ES-I3 (cell line): Measurements from ENCODE around the gene FSTL4.

Source experiments
- H3K36me3 ChIP-seq: 2 replicates; pipeline ENCODE4 v1.6.1; 2013; ENCODE audit warnings: mild to moderate bottlenecking, low read length, control low read depth, moderate library complexity; ENCODE audit not compliant: insufficient read depth
- H3K4me1 ChIP-seq: 2 replicates; pipeline ENCODE4 v1.6.1; 2013; ENCODE audit warnings: mild to moderate bottlenecking, control low read depth, low read length; ENCODE audit not compliant: insufficient read depth
- H3K9ac ChIP-seq: 2 replicates; pipeline ENCODE4 v1.6.1; 2013; ENCODE audit warnings: low read depth, mild to moderate bottlenecking, low read length, moderate library complexity
- H3K9me3 ChIP-seq: 2 replicates; pipeline ENCODE4 v1.6.1; 2013; ENCODE audit warnings: mild to moderate bottlenecking, low read length, moderate library complexity; ENCODE audit not compliant: control insufficient read depth, insufficient read depth

The FSTL4 gene

DNA sequence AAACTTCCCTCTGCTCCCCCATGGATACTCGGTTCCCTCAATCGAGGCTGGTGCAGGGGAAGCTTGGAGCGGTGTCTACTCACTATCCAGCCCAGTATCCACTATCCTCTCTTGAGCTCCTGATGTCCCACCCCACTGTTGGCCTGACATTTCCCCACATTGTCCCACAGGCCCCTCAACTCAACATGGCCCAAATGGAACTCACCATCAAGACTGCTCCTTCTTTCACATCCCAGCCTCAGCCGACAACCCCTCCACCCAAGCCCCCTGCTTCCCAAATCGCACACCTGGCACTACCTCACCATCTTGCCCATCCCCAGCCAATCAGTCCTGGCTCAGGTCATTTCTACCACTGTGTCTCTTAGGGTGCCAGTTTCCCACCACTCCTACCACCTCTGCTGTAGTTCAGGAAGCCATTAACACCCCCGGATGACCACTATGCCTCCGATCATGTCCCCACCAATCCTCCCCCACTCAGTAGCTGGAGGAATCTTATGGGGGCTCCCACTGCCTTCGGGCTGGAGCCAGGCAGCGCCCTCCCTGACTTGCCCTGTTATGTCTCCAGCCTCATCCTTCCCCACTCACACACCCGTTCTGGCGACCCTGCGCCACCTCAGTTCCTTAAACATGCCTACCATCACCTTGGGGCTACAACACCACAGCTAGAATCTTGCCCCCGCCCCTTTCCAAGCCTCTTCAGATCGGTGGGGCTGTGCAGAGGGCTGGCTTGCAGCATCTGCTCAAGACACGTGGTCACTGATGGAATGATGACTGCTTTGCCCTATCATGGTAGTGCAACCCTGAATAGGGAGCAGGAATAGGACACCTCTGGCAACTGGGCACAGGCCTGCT lies 273.6 kb downstream of the FSTL4 start:
- no peaks in the 10 kb centered on the region for H3K36me3 ChIP-seq
- H3K9ac ChIP-seq: no peak overlapping the region
- H3K9me3 ChIP-seq: no peaks in the 10 kb centered on the region
- peaks cover 12% of the 10 kb centered on the region; the same call in 1 of the 2 replicates for H3K4me1 ChIP-seq

DNA sequence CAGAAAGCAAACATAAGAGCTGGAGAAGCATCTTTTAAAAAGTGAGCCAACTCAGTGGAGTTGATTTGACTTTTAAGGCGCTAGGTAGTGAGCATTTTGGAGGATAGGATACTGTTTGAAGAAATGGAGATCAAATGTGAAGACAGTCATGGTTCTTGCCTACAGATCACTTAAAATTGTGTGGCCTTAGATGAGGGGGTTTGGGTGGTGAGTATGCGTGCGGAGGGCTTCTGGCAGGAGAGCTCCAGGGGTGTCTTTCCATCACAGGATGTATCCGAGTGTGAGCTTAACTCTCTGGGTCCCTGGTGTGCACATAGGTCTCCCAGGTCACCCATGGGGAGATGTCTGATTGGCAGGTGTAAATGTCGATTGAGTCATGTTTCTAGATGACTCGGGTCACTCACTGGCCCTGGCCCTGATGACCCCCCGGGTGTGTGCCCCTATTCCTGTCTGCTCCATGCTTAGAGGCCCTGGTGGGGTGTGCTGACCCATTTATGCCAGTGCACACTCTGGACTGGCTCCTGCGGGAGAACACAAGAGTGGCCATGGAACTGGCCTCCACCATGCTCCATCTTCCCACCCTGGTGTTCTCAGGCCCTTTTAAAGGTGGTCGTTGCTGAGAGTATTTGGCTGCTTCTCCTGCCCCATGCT lies 274.4 kb downstream of the FSTL4 start:
- H3K9ac ChIP-seq: no peak overlapping the region

DNA sequence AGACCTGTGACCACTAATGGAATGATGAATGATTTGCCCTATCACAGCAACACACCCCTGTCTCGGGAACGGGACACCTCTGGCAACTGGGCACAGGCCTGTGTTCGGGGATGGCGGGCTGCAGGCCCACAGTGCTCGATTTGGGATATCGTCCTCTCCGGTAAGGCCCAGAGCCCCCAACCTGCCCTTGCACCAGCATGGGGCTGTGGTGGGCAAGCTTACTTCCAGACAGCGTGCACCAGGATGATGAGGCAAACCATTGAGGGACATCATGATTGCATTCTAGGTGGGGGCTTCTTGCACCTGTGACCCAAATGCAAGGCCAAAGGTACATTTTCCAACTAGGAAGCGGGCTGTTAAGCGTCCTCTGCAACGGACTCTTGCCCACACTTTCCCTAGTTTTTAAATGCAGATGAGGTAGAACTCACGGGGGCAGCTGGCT lies 275.4 kb downstream of the FSTL4 start:
- Histone ChIP-seq H3K9me3 (no peaks in the 10 kb centered on the region), H3K4me1 (peaks cover 14% of the 10 kb centered on the region; the same call in 1 of the 2 replicates), H3K36me3 (no peaks in the 10 kb centered on the region), H3K9ac (no peak overlapping the region)

More for the DNA sequence above, 274.4 kb downstream of the FSTL4 start:
- no peaks in the 10 kb centered on the region for H3K9me3 ChIP-seq
- peaks cover 5% of the 10 kb centered on the region; the same call in 1 of the 2 replicates for H3K4me1 ChIP-seq
- no peaks in the 10 kb centered on the region for H3K36me3 ChIP-seq

DNA sequence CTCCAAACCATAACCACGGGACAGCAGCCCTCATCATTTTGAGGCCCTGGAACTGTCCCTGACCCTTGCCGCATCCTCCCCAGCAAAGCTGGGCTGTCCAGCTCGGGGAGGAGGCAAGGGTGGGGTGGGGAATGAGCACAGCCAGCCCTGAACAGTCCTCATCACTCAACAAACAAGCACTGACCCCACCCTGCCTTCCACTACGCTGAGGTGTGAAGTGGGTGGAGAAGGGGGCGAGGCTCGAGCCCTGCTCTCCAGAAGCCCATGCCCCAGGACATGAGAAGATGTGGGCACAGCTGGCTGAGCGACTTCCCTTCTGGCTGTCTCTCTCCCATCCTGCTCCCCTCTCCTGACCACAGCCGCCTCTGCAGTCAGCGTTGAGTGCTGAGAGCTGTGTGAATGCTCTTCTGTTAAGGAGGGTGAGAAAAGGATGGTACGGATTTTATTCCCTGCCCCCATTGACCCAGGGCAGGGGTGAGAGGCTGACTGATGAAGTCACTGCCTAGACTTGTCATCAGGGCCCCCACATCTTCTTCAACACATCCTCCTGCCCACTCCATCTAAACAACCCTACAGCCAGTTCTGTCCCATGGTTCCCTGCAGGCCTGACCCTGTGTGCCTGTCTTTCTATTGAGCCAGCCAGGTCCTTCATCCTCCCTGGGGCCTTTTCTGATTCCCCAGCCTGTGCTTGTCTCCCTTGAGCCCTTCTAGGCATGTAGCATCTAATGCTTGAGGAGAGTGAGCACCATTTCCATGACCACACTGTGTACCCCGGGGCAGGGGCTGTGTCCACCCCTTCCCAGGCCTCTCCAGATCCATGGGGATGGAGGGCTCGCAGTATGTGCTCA lies 276.0 kb downstream of the FSTL4 start:
- H3K9me3 ChIP-seq: no peaks in the 10 kb centered on the region
- H3K4me1 ChIP-seq: peaks cover 20% of the 10 kb centered on the region; the same call in 1 of the 2 replicates
- no peaks in the 10 kb centered on the region for H3K36me3 ChIP-seq
- H3K9ac ChIP-seq: no peak overlapping the region

DNA sequence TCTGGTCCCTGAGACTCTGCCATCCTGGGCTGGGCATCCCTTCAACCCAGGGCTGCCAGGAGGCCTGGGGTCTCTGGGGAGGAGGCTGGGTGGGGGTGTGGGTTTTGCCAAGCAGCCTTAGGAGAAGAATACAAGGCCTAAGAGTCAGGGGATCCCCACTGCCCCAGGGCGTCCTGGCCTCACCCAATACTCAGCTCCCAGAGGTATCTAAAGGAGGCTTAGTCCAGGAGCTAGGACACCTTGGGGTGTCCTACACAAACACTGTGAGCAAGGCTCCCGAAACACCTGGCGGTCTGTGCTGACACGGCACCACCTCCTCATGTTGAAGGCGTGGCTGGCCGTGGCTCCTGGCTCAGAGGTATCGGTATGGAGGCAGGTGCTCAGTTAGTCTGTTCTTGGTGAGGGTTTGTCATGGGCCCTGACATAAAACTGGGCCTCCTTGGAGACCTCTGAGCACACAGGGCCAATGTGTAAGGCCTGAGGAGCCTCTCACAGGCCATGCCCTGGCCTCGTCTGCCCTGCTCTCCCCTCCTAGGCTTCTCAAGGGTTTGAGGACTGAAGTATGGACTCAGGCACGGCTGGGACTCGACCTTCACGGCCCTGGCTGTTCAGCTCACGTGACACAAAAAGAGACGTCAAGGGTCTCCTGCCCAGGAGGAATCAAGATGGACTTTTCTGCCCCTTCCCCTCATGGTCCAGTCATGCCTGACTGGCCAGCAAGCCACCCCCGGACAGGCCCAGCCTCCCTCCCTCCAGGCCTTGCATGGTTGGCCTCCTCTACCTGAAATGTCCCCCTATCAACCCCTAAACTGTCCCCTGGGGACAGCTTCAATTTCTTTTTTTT lies 277.3 kb downstream of the FSTL4 start:
- Histone ChIP-seq H3K9me3 (no peaks in the 10 kb centered on the region), H3K36me3 (no peaks in the 10 kb centered on the region), H3K4me1 (peaks cover 17% of the 10 kb centered on the region; the same call in 1 of the 2 replicates), H3K9ac (no peak overlapping the region)

DNA sequence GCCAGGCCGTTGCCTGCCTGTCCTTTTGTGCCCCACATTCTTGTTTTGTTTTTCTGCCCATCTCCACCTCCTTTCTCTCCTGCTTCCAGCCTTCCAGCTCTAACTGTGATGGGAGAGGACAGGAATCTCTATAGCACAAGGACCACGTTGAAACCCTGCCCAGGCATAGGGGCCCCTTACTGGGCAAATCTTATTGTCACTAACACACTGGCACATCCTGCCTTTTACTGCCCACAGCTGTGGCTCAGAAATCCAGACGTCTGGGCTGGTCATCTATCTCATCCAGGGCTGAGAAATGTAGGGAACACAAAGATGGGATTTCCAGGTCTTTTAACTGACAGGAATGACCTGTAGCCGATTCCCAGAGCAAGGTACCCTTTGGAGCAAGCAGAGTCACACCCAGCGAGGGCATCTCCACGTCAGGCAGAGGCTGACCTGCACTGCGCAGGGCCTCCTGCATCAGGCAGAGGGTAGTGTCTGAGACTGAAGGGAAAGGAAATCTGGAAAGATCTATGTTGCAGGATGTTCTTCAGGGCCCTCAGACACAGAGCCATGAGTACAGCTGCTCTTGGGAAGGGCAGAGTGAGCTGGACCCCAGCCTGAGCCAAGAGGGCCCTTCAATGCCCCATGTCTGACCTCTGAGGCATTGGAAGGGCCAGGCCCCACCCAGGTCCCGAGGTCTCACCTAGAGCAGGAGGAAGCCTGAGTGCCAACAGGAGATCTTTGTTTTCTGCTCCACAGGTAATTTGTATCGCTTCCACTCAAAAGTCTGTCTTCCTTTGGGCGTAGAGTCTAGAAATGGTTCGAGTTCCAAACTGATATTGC lies 278.8 kb downstream of the FSTL4 start:
- Histone ChIP-seq H3K9ac (no peak overlapping the region), H3K9me3 (no peaks in the 10 kb centered on the region), H3K36me3 (no peaks in the 10 kb centered on the region), H3K4me1 (peaks cover 22% of the 10 kb centered on the region; the same call in 1 of the 2 replicates)

DNA sequence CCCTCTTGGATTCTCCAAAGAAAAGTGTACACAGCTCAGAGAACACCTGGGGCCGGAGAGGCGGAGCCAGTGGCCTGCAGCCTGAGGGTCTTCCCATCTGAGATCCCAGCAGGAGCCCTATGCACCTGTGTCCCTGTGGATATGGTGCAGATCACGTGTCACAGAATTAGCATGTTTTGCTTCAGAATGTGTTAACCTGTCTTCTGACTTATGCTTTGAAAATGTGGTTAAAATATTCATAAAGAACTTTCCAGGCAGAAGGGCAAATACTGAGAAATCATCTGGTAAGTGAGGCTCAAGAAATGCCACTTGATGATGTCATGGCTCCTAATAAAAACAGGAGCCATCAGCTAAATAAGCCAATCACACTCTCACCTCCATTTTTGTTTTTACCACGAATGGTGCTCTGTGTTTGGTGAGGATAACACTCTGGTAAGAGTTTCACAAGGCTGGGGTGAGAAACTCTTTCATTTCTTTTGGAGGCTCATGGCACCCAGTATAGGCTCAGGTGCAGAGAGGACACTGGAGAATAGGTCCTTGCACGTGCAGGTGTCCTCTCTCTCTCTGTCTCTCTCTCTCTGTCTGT lies 279.8 kb downstream of the FSTL4 start:
- no peaks in the 10 kb centered on the region for H3K9me3 ChIP-seq
- H3K36me3 ChIP-seq: no peaks in the 10 kb centered on the region
- H3K4me1 ChIP-seq: peaks cover 32% of the 10 kb centered on the region
- H3K9ac ChIP-seq: no peak overlapping the region

DNA sequence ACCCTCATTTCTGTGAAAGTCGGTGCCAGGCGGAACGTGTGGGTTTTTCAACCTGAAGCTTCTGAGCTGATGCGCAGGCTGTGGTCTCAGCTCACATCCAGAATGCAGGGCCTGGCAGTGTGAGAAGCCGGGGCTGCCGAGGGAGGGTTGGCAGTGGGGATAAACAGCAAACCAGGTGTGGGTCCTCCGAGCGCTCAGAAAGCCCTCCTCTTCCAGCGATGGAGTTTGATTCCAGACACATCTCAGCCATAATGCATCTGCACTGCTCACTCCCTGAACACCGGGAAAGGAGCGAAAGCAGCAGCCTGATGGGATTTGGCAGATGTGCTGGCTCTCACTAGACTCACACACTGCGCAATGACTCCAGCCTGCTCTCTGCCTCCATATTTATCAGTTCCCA lies 280.4 kb downstream of the FSTL4 start:
- no peaks in the 10 kb centered on the region for H3K9me3 ChIP-seq
- H3K9ac ChIP-seq: no peak overlapping the region
- peaks cover 33% of the 10 kb centered on the region for H3K4me1 ChIP-seq
- no peaks in the 10 kb centered on the region for H3K36me3 ChIP-seq

DNA sequence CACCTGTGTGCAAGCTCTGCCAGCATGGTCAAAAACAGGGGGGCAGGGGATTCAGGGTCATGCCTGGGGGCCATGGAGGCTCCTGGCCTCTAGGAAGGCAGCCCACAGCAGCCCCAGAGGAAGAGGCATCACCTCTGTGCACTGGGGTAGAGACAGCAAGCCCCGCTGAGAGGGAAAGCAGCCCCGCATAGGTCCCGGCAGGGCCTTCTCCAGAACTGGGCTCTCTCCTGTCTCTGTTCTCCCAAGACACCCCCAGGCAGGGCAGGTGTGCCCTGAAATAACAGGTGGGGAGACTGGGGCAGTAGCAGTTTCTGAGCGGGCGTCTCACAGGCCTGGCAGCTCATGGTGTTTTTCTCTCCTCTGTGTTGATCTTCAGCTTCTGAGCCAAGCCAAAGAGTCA lies 281.4 kb downstream of the FSTL4 start:
- Histone ChIP-seq H3K36me3 (no peaks in the 10 kb centered on the region), H3K4me1 (peaks cover 33% of the 10 kb centered on the region), H3K9me3 (no peaks in the 10 kb centered on the region), H3K9ac (no peak overlapping the region)

DNA sequence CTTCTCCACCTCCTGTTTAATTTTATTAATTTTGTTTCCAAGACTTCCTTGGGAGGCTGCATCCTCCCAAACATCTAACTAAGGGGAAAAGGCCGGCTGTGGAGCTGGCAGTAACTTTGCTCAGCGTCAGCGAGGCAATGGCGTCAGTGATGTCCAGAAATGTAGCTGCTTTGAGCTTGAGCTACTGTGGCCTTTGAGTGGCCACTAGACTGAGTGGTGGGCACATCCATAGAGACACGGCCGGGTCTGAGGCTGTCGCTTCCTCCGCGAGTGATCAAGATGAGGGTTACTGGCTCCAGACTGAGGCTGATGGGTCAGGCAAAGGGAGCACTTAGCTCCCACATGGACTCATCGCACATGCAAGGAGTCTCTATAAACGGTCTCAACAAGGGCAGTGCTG lies 283.5 kb downstream of the FSTL4 start:
- H3K4me1 ChIP-seq: peaks cover 33% of the 10 kb centered on the region
- no peak overlapping the region for H3K9ac ChIP-seq
- H3K36me3 ChIP-seq: no peaks in the 10 kb centered on the region
- no peaks in the 10 kb centered on the region for H3K9me3 ChIP-seq

DNA sequence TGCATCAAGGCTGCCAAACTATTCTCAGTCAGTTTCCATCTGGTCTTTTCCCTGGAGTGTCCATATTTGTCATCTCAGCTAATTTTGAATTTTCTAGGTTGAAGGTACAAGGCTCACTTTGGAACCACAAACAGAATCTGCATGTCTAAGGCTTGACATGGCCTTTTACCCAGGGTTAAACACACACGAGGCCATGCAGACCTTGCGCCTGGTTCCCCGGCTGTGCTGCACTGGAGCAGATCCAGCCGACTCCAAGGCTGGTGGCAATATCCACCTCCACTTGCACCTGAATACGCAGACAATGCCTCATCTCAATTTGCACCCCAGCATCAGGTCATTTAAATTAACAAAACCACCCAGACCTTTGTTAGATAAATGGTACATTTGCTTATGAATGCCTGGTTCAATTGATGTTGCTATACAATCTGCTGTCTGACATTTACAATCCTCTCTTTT lies 284.4 kb downstream of the FSTL4 start:
- H3K9ac ChIP-seq: no peak overlapping the region
- H3K36me3 ChIP-seq: no peaks in the 10 kb centered on the region
- peaks cover 33% of the 10 kb centered on the region for H3K4me1 ChIP-seq
- no peaks in the 10 kb centered on the region for H3K9me3 ChIP-seq

DNA sequence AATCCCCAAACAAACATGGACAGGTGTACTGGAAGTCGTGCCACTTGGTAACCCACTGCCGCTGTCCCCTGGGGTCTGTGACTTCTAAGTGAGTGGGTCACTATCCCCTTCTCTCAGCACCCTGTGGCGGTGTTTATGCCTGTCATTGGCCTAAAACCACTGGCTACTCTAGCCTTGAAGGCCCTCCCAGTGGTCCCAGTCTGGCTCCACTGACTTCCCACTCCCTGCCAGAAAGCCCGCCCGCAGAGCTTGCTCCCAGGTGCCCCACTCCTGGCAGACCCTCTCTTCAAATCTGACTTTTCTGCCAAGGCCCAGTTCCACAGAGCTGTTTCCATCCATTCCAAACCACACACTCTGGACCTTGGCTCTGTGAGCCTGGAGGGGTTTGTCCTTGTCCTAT lies 286.0 kb downstream of the FSTL4 start:
- Histone ChIP-seq H3K4me1 (peaks cover 23% of the 10 kb centered on the region), H3K9ac (no peak overlapping the region), H3K9me3 (no peaks in the 10 kb centered on the region), H3K36me3 (no peaks in the 10 kb centered on the region)

DNA sequence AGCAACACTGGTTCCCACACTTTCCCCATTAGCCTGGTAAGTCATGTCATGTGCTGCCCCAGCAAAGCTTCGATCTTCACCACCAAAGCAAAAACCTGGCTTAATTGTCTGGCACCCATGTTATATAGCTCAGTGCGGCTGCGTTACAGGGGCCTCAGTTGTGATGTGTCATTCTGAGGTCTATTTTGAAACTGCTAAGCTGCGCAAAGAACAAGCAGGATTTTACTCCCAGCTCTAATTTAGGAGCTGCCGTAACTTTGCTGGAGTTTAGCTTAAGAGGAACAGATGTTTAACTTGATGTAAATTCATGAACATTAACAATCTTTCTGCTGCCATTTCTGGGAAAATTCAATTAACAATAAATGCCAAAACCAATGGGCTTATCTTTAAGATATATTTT lies 286.5 kb downstream of the FSTL4 start:
- Histone ChIP-seq H3K36me3 (no peaks in the 10 kb centered on the region), H3K9me3 (no peaks in the 10 kb centered on the region), H3K9ac (no peak overlapping the region), H3K4me1 (peaks cover 21% of the 10 kb centered on the region)
